Vagina (tissue), 2 donors: Measurements from ENCODE around the gene CPM.

Source experiments
- POLR2A ChIP-seq, 2 donors: fragments of 450-650 bp; IDR thresholded peaks; one replicate each; pipeline ENCODE4 v1.6.1; 2017; ENCODE audit warnings: antibody characterized with exemption in 2 of 2, mild to moderate bottlenecking in 2 of 2, moderate library complexity in 2 of 2
- POLR2AphosphoS5 ChIP-seq, 2 donors: sonication (generic); formaldehyde crosslinking; IDR thresholded peaks; one replicate each; pipeline ENCODE4 v1.9.0; 2017; ENCODE audit warnings: antibody characterized with exemption in 2 of 2, mild to moderate bottlenecking in 2 of 2, low read depth in 1 of 2; ENCODE audit not compliant: insufficient read depth in 1 of 2
- TF ChIP-seq, protein P1 (sequence below), 3 experiments: fragments of 450-650 bp in 2 of 3; fragments of 200-600 bp in 1 of 3; sonication (generic) in 1 of 3; IDR thresholded peaks; one replicate each; pipeline ENCODE4 v1.5.1; 2017 to 2019; ENCODE audit warnings: antibody characterized with exemption in 3 of 3, mild to moderate bottlenecking in 2 of 3, moderate library complexity in 2 of 3

DNA sequence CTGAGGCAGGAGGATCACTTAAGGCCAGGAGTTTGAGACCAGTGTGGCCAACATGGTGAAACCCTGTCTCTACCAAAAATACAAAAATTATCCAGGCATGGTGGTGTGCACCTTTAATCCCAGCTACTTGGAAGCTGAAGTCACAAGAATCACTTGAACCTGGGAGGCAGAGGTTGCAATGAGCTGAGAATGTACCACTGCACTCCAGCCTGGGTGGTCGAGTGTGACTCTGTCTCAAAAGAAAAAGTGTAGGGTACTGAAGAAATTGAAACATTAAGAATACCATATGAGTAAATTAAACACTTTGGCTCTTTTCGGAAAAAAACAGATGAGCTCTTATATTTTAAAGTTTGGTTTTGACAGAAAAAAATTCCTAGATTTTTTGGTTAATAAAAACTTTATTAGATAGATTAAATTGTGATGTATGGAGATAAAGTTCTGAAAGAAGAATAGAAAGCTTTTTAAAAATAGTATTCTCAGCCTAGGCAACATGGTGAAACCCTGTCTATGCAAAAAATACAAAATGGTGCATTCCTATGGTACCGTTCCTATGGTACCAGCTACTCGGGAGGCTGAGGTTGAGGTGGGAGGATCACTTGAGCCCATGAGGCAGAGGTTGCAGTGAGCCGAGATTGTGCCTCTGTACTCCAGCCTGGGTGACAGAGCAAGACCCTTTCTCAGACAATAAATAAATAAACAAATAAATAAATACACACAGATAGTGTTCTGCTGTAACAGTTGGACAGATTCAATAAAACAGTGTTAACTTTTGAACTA lies 104.9 kb downstream of the CPM start:
- TF ChIP-seq, protein P1, sequence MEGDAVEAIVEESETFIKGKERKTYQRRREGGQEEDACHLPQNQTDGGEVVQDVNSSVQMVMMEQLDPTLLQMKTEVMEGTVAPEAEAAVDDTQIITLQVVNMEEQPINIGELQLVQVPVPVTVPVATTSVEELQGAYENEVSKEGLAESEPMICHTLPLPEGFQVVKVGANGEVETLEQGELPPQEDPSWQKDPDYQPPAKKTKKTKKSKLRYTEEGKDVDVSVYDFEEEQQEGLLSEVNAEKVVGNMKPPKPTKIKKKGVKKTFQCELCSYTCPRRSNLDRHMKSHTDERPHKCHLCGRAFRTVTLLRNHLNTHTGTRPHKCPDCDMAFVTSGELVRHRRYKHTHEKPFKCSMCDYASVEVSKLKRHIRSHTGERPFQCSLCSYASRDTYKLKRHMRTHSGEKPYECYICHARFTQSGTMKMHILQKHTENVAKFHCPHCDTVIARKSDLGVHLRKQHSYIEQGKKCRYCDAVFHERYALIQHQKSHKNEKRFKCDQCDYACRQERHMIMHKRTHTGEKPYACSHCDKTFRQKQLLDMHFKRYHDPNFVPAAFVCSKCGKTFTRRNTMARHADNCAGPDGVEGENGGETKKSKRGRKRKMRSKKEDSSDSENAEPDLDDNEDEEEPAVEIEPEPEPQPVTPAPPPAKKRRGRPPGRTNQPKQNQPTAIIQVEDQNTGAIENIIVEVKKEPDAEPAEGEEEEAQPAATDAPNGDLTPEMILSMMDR (IDR thresholded peaks at IDR 0.05) = no peak
- TF ChIP-seq POLR2A (IDR thresholded peaks at IDR 0.05) (no peak), POLR2AphosphoS5 (IDR thresholded peaks at IDR 0.05; ENCODE audit: insufficient read depth in 1 of 2, low read depth in 1 of 2) (no peak)
